GM12878 (cell line): ENCODE data around the gene CCDC97. TPM values are rescaled to one million over a fixed set of nuclear protein-coding genes. Genes with fewer than 3 reads are reported as not detected.

ENCODE experiments used
- ATAC-seq: fragments of 200-7000 bp; cut with Tn5 transposase; 3 replicates; pipeline ENCODE4 v1.9.1; 2020; ENCODE audit warnings: mild to moderate bottlenecking, moderate library complexity
- BruUV-seq: library from RNA; stranded (reverse); fragments of 400-500 nt; replicated peaks from 2 replicates; lab custom pipeline; 2021; lab: Mats Ljungman, UMichigan
- CTCF ChIA-PET: fragments of 300-600 bp; sonication (Branson Sonifier 250); formaldehyde crosslinking; extraction: SDS; loops from one replicate; lab custom pipeline; 2021; ENCODE audit warnings: inconsistent platforms; lab: Yijun Ruan, JAX
- POLR2A ChIA-PET: fragments of 350-600 bp; formaldehyde crosslinking; extraction: SDS; loops from one replicate; lab custom pipeline; 2021; ENCODE audit warnings: inconsistent platforms; lab: Charles Lee
- RAD21 ChIA-PET: fragments of 300-600 bp; sonication (Branson Sonifier 250); formaldehyde crosslinking; loops from one replicate; lab custom pipeline; 2023; ENCODE audit warnings: antibody characterized with exemption; ENCODE audit not compliant: unreplicated experiment; lab: Charles Lee
- SMC1A ChIA-PET: fragments of 300-600 bp; sonication (Branson Sonifier 250); formaldehyde crosslinking; loops from one replicate; lab custom pipeline; 2023; ENCODE audit not compliant: unreplicated experiment, uncharacterized antibody; lab: Charles Lee
- DNase-seq: peaks from one replicate; pipeline ENCODE4 v3.0.0-alpha.2; 2011; ENCODE audit warnings: low read depth, low spot score
- FAIRE-seq: peaks from 3 replicates; lab custom pipeline; 2011; peaks lifted over from hg19 to GRCh38; lab: Jason Lieb, UNC
- H2AFZ ChIP-seq: 2 replicates; pipeline ENCODE4 v1.6.0; 2011; ENCODE audit warnings: low read depth, low read length, control low read depth; ENCODE audit not compliant: control insufficient read depth
- H3K27ac ChIP-seq: 2 replicates; pipeline ENCODE4 v1.5.1; 2011; ENCODE audit warnings: control low read depth; ENCODE audit not compliant: control insufficient read depth, insufficient read depth
- H3K27me3 ChIP-seq, 2 experiments: replicated peaks in 1 of 2; 2 replicates each; pipeline versions ENCODE4 v1.6.0 to v1.6.1; 2011; ENCODE audit warnings: low read length in 1 of 2; ENCODE audit not compliant: control insufficient read depth in 2 of 2, insufficient read depth in 2 of 2
- H3K36me3 ChIP-seq, 2 experiments: 2 replicates each; pipeline ENCODE4 v1.5.1; 2011; ENCODE audit warnings: low read length in 1 of 2; ENCODE audit not compliant: control insufficient read depth in 2 of 2, insufficient read depth in 2 of 2
- H3K4me1 ChIP-seq: 2 replicates; pipeline ENCODE4 v1.6.1; 2011; ENCODE audit warnings: mild to moderate bottlenecking, low read length, moderate library complexity, mixed read lengths; ENCODE audit not compliant: control insufficient read depth, insufficient read depth
- H3K4me2 ChIP-seq: 2 replicates; pipeline ENCODE4 v1.6.0; 2011; ENCODE audit warnings: control low read depth; ENCODE audit not compliant: control insufficient read depth, insufficient read depth
- H3K4me3 ChIP-seq: fragments of 200-600 bp; sonication (generic); 2 replicates; pipeline ENCODE4 v1.5.1; 2016
- H3K79me2 ChIP-seq: 2 replicates; pipeline ENCODE4 v1.6.0; 2011; ENCODE audit warnings: low read length; ENCODE audit not compliant: control insufficient read depth, insufficient read depth
- H3K9ac ChIP-seq: 2 replicates; pipeline ENCODE4 v1.8.0; 2011; ENCODE audit warnings: low read length, control low read depth, mixed read lengths; ENCODE audit not compliant: control insufficient read depth, insufficient read depth
- H3K9me3 ChIP-seq: replicated peaks from 3 replicates; pipeline ENCODE4 v1.5.1; 2011; ENCODE audit warnings: mild to moderate bottlenecking, low read length; ENCODE audit not compliant: control insufficient read depth, insufficient read depth
- H4K20me1 ChIP-seq: 2 replicates; pipeline ENCODE4 v1.6.0; 2011; ENCODE audit not compliant: control insufficient read depth, insufficient read depth
- EZH2 ChIP-seq: IDR thresholded peaks from 2 replicates; pipeline ENCODE4 v1.6.1; 2012; ENCODE audit warnings: low read depth, mild to moderate bottlenecking, control low read depth, inconsistent platforms, low read length, borderline replicate concordance; ENCODE audit not compliant: control insufficient read depth
- MXI1 ChIP-seq: fragments of 150-350 bp; IDR thresholded peaks from 2 replicates; pipeline ENCODE4 v1.6.1; 2011; ENCODE audit warnings: low read depth, mild to moderate bottlenecking, inconsistent platforms, low read length, improper control_type of control experiment
- SMAD5 ChIP-seq: IDR thresholded peaks from 2 replicates; pipeline ENCODE4 v1.6.1; 2016; ENCODE audit warnings: antibody characterized with exemption, low read depth
- WGBS: methylation state at CpG from one replicate; pipeline ENCODE4 v1.1.6; 2016; ENCODE audit warnings: low lambda C conversion rate; ENCODE audit not compliant: insufficient replicate concordance, insufficient coverage; ENCODE audit errors: missing lambda C conversion rate; 5-methylcytosine and 5-hydroxymethylcytosine counted together
- in situ Hi-C: fragments of 300-500 bp; cut with MboI; formaldehyde crosslinking; loops from 9 replicates; pipeline ENCODE4 v1.14.3; 2018; ENCODE audit warnings: mixed read lengths
- intact Hi-C: fragments of 100-400 bp; cut with micrococcal nuclease; formaldehyde crosslinking; loops from one replicate; pipeline ENCODE4 v1.14.2; 2022; ENCODE audit not compliant: unreplicated experiment
- polyA plus RNA-seq, 11 experiments: library from polyadenylated mRNA; depleted of rRNA in 4 of 11; unstranded in 6 of 11; stranded (reverse) in 5 of 11; fragments of >200 nt; fragmentation: Nextera tagmentation in 4 of 11; fragmentation: Illumina TruSeq in 1 of 11; extraction: Ambion mirVana in 4 of 11; extraction: Trizol in 1 of 11; gene quantifications; 1 replicate in 1 of 11; 2 replicates in 10 of 11; pipeline versions ENCODE4 v1.2.1 to v1.2.3, GENCODE V29; 2011 to 2016; ENCODE audit warnings: inconsistent platforms in 2 of 11, missing spikeins in 2 of 11, low read depth in 1 of 11
- total RNA-seq, 4 experiments: library from RNA; depleted of rRNA in 3 of 4; stranded (reverse); fragments of >200 nt in 3 of 4; fragmentation: Illumina TruSeq in 1 of 4; extraction: Trizol in 1 of 4; gene quantifications; 2 replicates each; pipeline versions ENCODE4 v1.2.1 to v1.2.3, GENCODE V29; 2013 to 2021
- TF ChIP-seq, protein P1 (sequence below): fragments of 450-650 bp; IDR thresholded peaks from 2 replicates; pipeline ENCODE4 v1.6.1; 2016; ENCODE audit warnings: mild to moderate bottlenecking, moderate library complexity, borderline replicate concordance

Gene CCDC97
- total and polyA plus RNA-seq, 10 of the 15 experiments (the other 5 are each of a cell fraction or from before 2014, with no cell fraction given), result 1.8 to 34.1 (median 18.8) TPM

GRCh38 chr19:41330946-41331678, 21.1 kb downstream of the CCDC97 start:
- Histone ChIP-seq H3K27ac (no peak overlapping the region), H3K9ac (no peak overlapping the region), H3K9me3 (no peaks in the 10 kb centered on the region), H4K20me1 (no peaks in the 10 kb centered on the region), H3K27me3 (no peaks in the 10 kb centered on the region), H3K36me3 (peaks cover 16 to 19% of the 10 kb centered on the region in 2 experiments), H3K4me1 (peaks cover 43% of the 10 kb centered on the region), H3K4me3 (no peak overlapping the region), H3K79me2 (peaks cover 11% of the 10 kb centered on the region), H2AFZ (no peak overlapping the region), H3K4me2 (no peak overlapping the region)
- TF ChIP-seq EZH2, result no peak
- TF ChIP-seq, protein P1, sequence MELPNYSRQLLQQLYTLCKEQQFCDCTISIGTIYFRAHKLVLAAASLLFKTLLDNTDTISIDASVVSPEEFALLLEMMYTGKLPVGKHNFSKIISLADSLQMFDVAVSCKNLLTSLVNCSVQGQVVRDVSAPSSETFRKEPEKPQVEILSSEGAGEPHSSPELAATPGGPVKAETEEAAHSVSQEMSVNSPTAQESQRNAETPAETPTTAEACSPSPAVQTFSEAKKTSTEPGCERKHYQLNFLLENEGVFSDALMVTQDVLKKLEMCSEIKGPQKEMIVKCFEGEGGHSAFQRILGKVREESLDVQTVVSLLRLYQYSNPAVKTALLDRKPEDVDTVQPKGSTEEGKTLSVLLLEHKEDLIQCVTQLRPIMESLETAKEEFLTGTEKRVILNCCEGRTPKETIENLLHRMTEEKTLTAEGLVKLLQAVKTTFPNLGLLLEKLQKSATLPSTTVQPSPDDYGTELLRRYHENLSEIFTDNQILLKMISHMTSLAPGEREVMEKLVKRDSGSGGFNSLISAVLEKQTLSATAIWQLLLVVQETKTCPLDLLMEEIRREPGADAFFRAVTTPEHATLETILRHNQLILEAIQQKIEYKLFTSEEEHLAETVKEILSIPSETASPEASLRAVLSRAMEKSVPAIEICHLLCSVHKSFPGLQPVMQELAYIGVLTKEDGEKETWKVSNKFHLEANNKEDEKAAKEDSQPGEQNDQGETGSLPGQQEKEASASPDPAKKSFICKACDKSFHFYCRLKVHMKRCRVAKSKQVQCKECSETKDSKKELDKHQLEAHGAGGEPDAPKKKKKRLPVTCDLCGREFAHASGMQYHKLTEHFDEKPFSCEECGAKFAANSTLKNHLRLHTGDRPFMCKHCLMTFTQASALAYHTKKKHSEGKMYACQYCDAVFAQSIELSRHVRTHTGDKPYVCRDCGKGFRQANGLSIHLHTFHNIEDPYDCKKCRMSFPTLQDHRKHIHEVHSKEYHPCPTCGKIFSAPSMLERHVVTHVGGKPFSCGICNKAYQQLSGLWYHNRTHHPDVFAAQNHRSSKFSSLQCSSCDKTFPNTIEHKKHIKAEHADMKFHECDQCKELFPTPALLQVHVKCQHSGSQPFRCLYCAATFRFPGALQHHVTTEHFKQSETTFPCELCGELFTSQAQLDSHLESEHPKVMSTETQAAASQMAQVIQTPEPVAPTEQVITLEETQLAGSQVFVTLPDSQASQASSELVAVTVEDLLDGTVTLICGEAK, result no peak
- no peak for TF ChIP-seq SMAD5
- no peak for TF ChIP-seq MXI1
- DNase-seq (no peak), ATAC-seq (no peak), FAIRE-seq (no peak)
- ChIA-PET CTCF (no interaction called here), POLR2A (interaction anchor here (0.6 kb wide), 2 partner anchors 72 to 955 kb away, joined by 4 read pairs; no protein-coding TSS in a partner anchor), SMC1A (no interaction called here), RAD21 (no interaction called here)
- intact Hi-C loops, result no loop called here
- BruUV-seq, result no TSS peak
- in situ Hi-C loops, result no loop called here
- 90% methylated on average over 47 of the region's 47 CpGs for WGBS
